ENCODE measurements around the gene TMED5.
"Not testable (repeated sequence)": the region's sequence is repeated elsewhere in the genome, so short reads cannot be mapped to it uniquely, and the experiment has no call there.

The TMED5 gene

DNA sequence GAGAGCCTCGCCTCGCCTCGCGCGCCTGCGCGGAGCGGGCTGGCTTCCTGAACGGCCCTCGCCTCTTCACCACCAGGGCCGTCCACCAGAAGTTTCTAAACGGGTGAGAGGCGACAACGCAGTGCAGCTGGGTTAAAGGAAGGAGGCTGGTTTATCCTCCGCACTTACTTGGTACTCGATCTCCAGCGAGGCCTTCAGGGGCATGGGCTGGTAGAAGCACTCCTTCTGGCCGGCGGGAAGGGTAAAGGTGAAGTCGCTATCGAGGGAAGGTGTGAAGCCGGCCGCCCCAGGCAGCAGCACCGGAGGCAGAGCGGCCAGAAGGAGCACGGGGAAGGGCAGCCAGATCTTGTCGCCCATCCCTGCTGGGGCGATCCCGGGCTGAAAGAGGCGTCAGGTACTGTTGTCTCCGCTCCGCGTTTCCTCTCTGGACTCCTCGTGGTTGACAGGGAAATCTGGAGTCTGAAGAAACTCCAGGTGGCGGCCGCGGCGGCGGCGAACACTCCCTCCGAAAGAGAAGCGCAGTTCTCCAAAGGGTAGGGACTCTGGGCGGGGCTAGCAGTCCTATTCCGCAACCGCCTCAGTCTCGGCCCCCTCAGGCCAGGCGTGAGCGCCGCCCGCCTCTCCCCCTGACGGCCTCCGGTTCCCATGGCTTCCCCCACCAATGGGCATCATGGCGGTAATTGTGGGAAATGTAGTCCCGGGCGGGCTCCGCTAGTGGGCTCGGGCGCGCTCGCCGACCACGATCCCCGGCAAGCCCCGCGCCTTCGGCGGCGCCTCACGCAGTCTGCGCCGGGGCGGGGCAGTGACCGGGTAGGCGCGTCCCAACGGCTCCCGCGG, at the start of gene TMED5:
TMED5 (minus strand) TSS at position 528 of the 837 bp plus-strand sequence; CDS start at position 357, 171 bp downstream.
- H3K4me1 Mint-ChIP-seq (ENCODE audit: low read depth): peaks cover 47% of the 10 kb centered on the region

DNA sequence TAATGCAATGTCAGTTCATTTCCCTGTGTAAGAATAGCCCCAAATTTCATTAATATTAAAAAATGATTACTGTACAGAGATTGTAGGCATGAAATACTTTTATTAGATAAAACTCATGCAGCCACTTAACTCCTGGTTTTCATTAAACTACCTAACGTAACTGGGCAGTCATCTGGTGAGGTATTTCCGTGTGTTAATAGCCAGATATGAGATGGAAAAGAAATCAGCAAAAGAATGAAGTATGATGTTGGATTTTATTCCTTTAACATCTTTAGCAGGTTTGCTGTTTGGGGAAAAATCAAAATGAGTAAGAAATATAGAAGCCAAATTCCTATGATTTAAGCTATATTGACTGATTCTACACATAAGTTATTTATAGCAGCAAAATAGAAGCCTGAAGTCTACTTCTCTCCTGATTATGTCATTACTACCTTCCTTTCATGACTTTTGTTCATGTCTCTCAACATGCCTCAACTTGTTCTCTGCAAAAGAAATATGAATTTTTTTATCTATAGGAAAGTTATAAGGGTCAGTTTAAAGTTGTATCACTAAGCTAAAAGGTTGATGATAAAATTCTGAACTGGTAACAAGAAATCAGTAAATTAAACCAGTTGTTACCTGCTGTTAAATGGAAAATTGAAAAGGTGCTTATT, 42.9 kb upstream of the TMED5 start:
- peaks cover 17% of the 10 kb centered on the region for H3K4me1 Mint-ChIP-seq (ENCODE audit: low read depth)
- H3K36me3 Mint-ChIP-seq (ENCODE audit: low read depth): peaks cover 40% of the 10 kb centered on the region

More for the DNA sequence above, at the start of gene TMED5:
- Mint-ChIP-seq H3K4me3 (peak within 1 kb of the TSS; percentile 96), H3K9me3 (no peaks in the 10 kb centered on the region), H3K27ac (peak within 1 kb of the TSS; percentile 99), H3K27me3 (ENCODE audit: low read depth) (no peaks in the 10 kb centered on the region), H3K36me3 (ENCODE audit: low read depth) (peaks cover 27% of the 10 kb centered on the region)

DNA sequence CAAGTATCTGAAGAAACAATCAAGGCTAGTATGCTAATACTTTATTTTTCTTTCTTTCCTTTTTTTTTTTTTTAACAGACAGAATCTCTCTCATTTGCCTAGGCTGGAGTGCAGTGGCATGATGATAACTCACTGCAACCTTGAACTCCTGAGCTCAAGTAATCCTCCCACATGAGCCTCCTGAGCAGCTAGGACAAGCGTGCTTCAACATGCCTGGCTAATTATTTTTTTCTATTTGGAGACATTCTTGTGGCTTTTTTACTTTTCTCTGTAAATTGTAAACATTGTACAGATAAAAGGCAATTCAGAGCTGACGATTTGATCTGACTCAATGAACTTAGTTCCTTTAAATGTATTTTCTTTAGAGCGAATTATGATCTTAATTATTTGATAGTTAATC, 41.7 kb upstream of the TMED5 start:
- H3K4me1 Mint-ChIP-seq (ENCODE audit: low read depth): peaks cover 17% of the 10 kb centered on the region
- H3K4me3 Mint-ChIP-seq: no peak overlapping the region
- peaks cover 44% of the 10 kb centered on the region for H3K36me3 Mint-ChIP-seq (ENCODE audit: low read depth)
- H3K9me3 Mint-ChIP-seq: no peaks in the 10 kb centered on the region
- H3K27ac Mint-ChIP-seq: no peak overlapping the region
- H3K27me3 Mint-ChIP-seq (ENCODE audit: low read depth): no peaks in the 10 kb centered on the region

More for the DNA sequence above, 42.9 kb upstream of the TMED5 start:
- H3K27me3 Mint-ChIP-seq (ENCODE audit: low read depth): no peaks in the 10 kb centered on the region
- H3K27ac Mint-ChIP-seq: no peak overlapping the region
- no peaks in the 10 kb centered on the region for H3K9me3 Mint-ChIP-seq
- no peak overlapping the region for H3K4me3 Mint-ChIP-seq

DNA sequence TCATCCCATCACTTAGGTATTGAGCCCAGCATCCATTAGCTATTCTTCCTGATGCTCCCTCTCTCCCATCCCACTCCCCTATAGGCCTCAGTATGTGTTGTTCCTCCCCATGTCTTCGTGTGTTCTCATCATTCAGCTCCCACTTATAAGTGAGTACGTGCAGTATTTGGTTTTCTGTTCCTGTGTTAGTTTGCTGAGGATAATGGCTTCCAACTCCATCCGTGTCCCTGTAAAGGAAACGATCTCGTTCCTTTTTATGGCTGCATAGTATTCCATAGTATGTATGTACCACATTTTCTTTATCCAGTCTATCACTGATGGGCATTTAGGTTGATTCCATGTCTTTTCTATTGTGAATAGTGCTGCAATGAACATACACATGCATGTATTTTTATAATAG, 40.5 kb upstream of the TMED5 start:
- peaks cover 42% of the 10 kb centered on the region for H3K36me3 Mint-ChIP-seq (ENCODE audit: low read depth)
- not testable (repeated sequence) for H3K27ac Mint-ChIP-seq

DNA sequence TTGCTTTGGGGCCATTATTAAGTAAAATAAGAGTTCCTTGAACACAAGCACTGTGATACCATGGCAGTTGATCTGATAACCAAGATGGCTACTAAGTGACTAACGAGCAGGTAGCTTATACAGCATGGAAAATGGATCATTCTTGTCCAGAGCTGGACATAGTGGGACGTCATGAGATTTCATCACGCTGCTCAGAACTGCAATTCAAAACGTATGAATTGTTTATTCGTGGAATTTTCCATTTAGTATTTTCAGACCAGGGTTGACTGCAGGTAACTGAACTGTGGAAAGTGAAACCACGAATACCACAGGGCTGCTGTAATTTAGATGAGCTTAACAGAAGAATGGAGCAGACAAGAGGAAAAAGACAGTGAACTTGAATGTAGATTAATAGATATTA, 39.2 kb upstream of the TMED5 start:
- Mint-ChIP-seq H3K27me3 (ENCODE audit: low read depth) (no peaks in the 10 kb centered on the region), H3K9me3 (no peaks in the 10 kb centered on the region), H3K4me1 (ENCODE audit: low read depth) (peaks cover 17% of the 10 kb centered on the region), H3K4me3 (peak overlapping the region; percentile 72), H3K36me3 (ENCODE audit: low read depth) (peaks cover 38% of the 10 kb centered on the region), H3K27ac (peak overlapping the region; percentile 85)

More for the DNA sequence above, 40.5 kb upstream of the TMED5 start:
- H3K27me3 Mint-ChIP-seq (ENCODE audit: low read depth); H3K9me3 Mint-ChIP-seq; H3K4me3 Mint-ChIP-seq: not testable (repeated sequence)
- H3K4me1 Mint-ChIP-seq (ENCODE audit: low read depth): peaks cover 17% of the 10 kb centered on the region

DNA sequence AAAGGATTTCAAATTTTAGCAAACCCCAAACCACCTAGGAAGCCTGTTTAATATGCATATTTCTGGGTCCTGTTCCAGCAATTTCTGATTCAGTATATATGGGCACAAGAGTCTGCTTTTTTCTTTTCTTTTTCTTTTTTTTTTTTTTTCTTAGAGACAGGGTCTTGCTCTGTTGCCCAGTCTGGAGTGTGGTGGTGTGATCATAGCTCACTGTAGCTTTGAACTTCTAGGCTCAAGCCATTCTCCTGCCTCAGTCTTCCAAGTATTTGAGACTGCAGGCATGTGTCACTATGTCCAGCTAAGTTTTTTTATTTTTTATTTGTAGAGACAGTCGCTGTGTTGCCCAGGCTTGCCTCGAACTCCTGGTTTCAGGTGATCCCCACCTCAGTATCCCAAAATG, 35.1 kb upstream of the TMED5 start:
- H3K27me3 Mint-ChIP-seq (ENCODE audit: low read depth): no peaks in the 10 kb centered on the region
- no peak overlapping the region for H3K27ac Mint-ChIP-seq
- no peak overlapping the region for H3K4me3 Mint-ChIP-seq
- H3K36me3 Mint-ChIP-seq (ENCODE audit: low read depth): peaks cover 23% of the 10 kb centered on the region
- peaks cover 17% of the 10 kb centered on the region for H3K4me1 Mint-ChIP-seq (ENCODE audit: low read depth)
- H3K9me3 Mint-ChIP-seq: no peaks in the 10 kb centered on the region

- Mint-ChIP-seq H3K27ac (no peak overlapping the region), H3K4me3 (no peak overlapping the region), H3K9me3 (no peaks in the 10 kb centered on the region), H3K4me1 (ENCODE audit: low read depth) (no peaks in the 10 kb centered on the region), H3K27me3 (ENCODE audit: low read depth) (no peaks in the 10 kb centered on the region), H3K36me3 (ENCODE audit: low read depth) (peaks cover 14% of the 10 kb centered on the region)
Measured at GRCh38 chr1:93207211-93207610, 27.0 kb upstream of the TMED5 start.

- H3K4me3 Mint-ChIP-seq: no peak overlapping the region
- H3K27ac Mint-ChIP-seq: no peak overlapping the region
- H3K27me3 Mint-ChIP-seq (ENCODE audit: low read depth): no peaks in the 10 kb centered on the region
- H3K9me3 Mint-ChIP-seq: no peaks in the 10 kb centered on the region
- H3K4me1 Mint-ChIP-seq (ENCODE audit: low read depth): no peaks in the 10 kb centered on the region
- peaks cover 14% of the 10 kb centered on the region for H3K36me3 Mint-ChIP-seq (ENCODE audit: low read depth)
Measured at GRCh38 chr1:93206567-93206954, 26.3 kb upstream of the TMED5 start.

DNA sequence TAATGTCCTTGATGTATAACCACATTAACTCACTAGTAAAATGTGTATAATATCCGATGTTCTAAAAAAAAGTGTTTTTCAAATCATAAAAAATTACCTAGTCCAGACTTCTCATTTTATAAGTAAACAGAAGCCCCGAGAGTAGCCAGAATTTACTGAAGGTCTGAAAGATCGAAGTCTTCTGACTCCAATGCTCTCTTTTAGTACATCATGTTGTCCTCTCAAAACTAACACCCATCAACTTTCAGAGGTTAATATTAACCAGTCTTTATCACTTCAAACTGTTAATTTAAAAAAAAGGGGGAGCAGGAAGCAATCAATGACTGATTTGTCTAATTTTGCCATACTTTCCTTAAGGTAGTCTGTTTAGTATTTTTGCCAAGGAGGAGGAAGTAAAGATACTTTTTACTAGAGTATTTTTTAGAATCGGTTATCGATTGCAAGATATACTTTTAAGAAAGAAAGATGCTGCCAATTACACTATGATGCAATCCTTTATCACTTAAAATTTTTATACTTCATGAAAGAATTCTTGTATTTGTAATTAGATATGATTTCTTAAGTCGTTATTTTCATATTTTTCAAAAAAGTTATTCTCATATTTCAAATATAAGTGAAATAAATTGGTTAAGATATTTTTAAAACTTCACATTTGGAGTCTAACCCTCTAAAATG, 25.8 kb upstream of the TMED5 start:
- H3K4me3 Mint-ChIP-seq: no peak overlapping the region
- no peaks in the 10 kb centered on the region for H3K27me3 Mint-ChIP-seq (ENCODE audit: low read depth)
- H3K4me1 Mint-ChIP-seq (ENCODE audit: low read depth): no peaks in the 10 kb centered on the region
- H3K27ac Mint-ChIP-seq: no peak overlapping the region
- peaks cover 14% of the 10 kb centered on the region for H3K36me3 Mint-ChIP-seq (ENCODE audit: low read depth)
- H3K9me3 Mint-ChIP-seq: no peaks in the 10 kb centered on the region

- H3K36me3 Mint-ChIP-seq (ENCODE audit: low read depth): peaks cover 18% of the 10 kb centered on the region
- H3K4me3 Mint-ChIP-seq: no peak overlapping the region
- H3K4me1 Mint-ChIP-seq (ENCODE audit: low read depth): peaks cover 3% of the 10 kb centered on the region
- no peaks in the 10 kb centered on the region for H3K27me3 Mint-ChIP-seq (ENCODE audit: low read depth)
- H3K9me3 Mint-ChIP-seq: no peaks in the 10 kb centered on the region
- no peak overlapping the region for H3K27ac Mint-ChIP-seq
Measured at GRCh38 chr1:93200714-93201113, 20.5 kb upstream of the TMED5 start.

- H3K4me3 Mint-ChIP-seq: no peak overlapping the region
- peaks cover 3% of the 10 kb centered on the region for H3K4me1 Mint-ChIP-seq (ENCODE audit: low read depth)
- peaks cover 24% of the 10 kb centered on the region for H3K36me3 Mint-ChIP-seq (ENCODE audit: low read depth)
- H3K27ac Mint-ChIP-seq: no peak overlapping the region
- no peaks in the 10 kb centered on the region for H3K9me3 Mint-ChIP-seq
- H3K27me3 Mint-ChIP-seq (ENCODE audit: low read depth): no peaks in the 10 kb centered on the region
Measured at GRCh38 chr1:93200086-93200620, 19.9 kb upstream of the TMED5 start.

DNA sequence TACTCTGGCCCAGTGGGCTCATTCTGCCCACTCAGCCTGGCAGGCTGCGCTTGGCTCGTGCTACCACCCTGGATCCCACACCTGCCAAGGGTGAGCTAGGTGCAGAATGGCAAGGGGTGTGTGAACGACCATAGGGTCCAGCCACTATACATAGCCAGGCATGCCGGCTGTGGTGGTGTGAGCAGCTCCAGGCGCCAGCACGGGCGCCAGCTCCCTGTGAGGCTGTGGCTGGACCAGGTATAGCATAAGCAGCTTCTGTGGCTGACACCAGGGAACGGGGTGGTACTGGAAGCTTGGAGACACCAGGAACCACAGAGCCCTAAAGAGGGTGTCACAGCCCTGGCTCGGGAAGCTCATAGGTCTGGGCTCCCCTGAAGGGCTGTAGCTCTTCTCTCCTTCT, 18.9 kb upstream of the TMED5 start:
- H3K4me3 Mint-ChIP-seq: no peak overlapping the region
- H3K27ac Mint-ChIP-seq: no peak overlapping the region
- no peaks in the 10 kb centered on the region for H3K27me3 Mint-ChIP-seq (ENCODE audit: low read depth)
- H3K36me3 Mint-ChIP-seq (ENCODE audit: low read depth): peaks cover 31% of the 10 kb centered on the region
- peaks cover 3% of the 10 kb centered on the region for H3K4me1 Mint-ChIP-seq (ENCODE audit: low read depth)
- H3K9me3 Mint-ChIP-seq: no peaks in the 10 kb centered on the region

DNA sequence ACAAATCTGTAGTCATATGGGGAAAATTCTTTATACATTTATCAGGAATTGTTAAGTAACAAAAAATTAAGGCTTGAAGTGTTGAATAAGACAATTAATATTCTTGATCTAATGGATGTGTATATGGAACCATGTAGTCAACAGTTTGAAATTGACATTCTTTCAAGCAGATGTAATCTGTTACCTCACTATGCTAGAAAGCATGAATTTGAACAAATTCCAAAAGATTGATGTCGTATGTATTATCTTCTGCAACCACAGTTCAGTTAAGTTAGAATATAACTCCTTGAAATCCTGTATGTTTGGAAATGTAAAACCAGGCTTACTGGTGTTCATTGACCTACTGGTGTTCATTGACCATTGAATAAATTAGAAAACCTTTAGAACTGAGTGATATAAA, 16.4 kb upstream of the TMED5 start:
- no peaks in the 10 kb centered on the region for H3K27me3 Mint-ChIP-seq (ENCODE audit: low read depth)
- H3K4me1 Mint-ChIP-seq (ENCODE audit: low read depth): peaks cover 3% of the 10 kb centered on the region

GRCh38 chr1:93194231-93194990, 14.2 kb upstream of the TMED5 start:
- no peaks in the 10 kb centered on the region for H3K9me3 Mint-ChIP-seq
- H3K36me3 Mint-ChIP-seq (ENCODE audit: low read depth): peaks cover 36% of the 10 kb centered on the region
- peaks cover 16% of the 10 kb centered on the region for H3K4me1 Mint-ChIP-seq (ENCODE audit: low read depth)
- no peak overlapping the region for H3K4me3 Mint-ChIP-seq
- H3K27me3 Mint-ChIP-seq (ENCODE audit: low read depth): no peaks in the 10 kb centered on the region
- H3K27ac Mint-ChIP-seq: no peak overlapping the region

More for the DNA sequence above, 16.4 kb upstream of the TMED5 start:
- H3K27ac Mint-ChIP-seq: no peak overlapping the region
- no peaks in the 10 kb centered on the region for H3K9me3 Mint-ChIP-seq
- peaks cover 33% of the 10 kb centered on the region for H3K36me3 Mint-ChIP-seq (ENCODE audit: low read depth)
- no peak overlapping the region for H3K4me3 Mint-ChIP-seq

All from T-helper 1 cell treated with Interleukin-12 subunit alpha and Interleukin-12 subunit beta and Interleukin-4 antibody, amounts not matched to agents 30 μg/mL and 1 μg/mL, for 36 hours (primary cell).